Occipital lobe (tissue), 2 donors: ENCODE results near the gene POGZ. TPM values are rescaled to one million over a fixed set of nuclear protein-coding genes. Genes with fewer than 3 reads are reported as not detected.
A peak's percentile ranks its signal among the peaks of the same experiment; 100 is the strongest.

ENCODE experiments used
- DNase-seq: peaks from one replicate; lab custom pipeline; 2025; lab: John Stamatoyannopoulos, UW
- total RNA-seq: library from RNA; depleted of rRNA; stranded (reverse); fragments of >200 nt; gene quantifications from one replicate; pipeline ENCODE4 v1.2.3, GENCODE V29; 2014

The POGZ gene
- total RNA-seq = 37.3 TPM

DNA sequence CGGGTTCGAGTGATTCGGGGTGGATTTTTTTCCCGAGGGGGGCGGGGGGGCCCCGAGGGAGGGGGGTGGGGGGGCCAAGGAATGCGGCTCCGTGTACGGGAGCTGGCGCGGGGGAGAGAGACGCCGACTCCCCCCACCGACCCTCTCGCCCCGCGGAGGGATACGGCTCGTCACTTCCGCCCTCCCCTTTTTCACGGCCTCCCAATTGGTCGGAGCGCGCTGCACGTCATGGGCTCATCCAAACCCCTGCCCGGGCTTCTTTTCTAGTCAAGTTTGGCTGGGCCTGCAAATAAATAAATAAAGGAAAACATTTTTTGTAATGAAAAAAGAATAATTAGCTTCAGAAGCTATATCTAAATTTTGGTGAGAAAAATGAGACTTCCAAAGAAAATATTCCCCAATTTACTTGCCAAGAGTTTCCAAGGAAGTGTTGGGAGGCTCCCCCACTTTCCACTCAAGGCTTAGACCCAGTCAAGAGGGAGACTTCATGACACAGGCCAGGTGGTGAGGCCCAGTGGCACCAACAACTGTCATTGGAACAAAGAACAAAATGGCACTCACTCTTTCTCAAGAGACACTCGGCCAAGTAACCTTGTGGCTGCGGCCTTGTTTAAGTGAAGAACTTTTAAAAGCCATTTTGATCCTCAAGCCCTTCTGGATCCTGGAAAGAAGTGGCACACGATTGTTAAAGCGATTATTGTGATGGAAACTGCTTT is at the start of gene POGZ:
Gene POGZ (minus strand): TSS at position 164 of the 716 bp plus-strand sequence. CDS start 17,290 bp downstream, outside the sequence.
- peak; percentile 93 for DNase-seq

DNA sequence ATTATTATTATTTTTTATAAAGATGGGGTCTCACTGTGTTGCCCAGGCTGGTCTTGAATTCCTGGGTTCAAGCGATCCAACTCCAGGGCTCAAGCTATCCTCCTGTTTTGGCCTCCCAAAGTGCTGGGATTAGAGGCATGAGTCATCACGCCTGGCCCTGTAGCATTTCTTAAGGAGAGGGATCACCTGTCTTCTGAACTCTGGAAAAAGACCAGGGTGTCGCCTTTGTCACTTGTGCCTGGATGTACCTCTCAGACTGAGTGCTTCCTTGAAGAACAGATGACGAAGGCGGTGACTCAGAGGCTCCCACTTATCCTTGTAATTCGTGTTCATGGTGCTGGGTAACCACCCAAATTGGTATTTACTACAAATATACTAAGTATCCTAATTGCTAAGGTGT is 49.5 kb upstream of the POGZ start:
- DNase-seq = no peak

GRCh38 chr1:151504759-151505158 is 45.5 kb upstream of the POGZ start:
- no peak for DNase-seq

DNA sequence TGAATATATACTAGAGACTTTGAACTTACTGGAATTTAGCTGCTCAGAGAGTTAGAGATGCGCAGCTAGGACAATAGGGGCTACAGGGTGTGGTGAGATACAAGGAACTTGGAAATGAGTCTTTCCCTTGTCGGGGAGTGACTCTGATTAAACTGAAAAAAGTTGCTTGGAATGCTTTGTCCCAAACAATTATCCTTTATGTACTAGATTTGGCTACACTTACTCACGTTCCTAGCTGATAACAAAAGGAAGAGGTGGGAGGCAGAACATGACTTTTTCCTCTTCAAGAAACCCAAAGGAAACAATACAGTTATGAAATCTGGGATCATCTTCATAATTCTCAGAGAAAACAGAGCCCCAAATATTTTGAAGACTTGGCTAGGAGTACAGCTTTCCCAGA is 45.0 kb upstream of the POGZ start:
- no peak for DNase-seq

DNA sequence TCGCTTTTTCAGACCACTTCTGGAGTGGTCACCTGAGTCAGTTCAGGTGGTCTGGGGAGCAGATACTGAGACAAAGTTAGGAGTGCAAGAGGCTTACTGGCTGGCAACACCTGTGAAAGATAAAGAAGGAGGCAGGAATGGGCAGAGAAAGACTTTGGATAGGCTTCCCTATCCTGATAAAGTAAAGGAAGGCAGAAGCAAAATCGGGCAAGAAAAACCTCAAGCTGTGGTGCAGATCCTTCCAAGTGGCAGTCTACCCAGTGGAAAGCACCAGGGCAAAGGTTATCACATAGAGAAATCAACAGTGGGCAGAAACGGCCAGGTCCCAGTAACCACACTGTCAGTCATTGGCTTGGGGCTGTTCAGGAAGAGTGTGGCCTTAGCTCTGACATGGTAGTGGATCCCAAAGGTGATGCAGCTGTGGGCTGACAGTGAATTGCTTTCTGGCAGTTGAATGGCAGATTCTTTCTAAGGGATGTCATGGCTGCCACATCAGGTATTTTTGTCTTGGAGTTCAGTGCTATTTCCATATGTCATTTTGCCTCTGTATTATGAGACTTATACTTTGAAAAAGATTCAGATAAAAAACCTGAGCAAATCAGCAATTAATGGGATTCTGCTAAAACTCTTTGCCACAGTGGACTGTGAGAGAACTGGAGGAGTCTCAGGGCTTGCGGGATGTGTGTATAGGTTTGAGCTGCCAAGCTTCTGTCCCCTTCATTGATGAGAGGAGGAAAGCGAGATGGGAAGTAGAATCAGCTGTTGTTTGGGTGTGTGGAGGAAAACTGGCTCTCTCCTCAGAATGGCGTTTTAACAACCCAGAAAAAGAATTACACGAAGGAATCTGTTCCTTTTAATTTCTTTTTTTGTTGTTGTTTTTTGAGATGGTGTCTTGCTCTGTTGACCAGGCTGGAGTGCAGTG is 43.8 kb upstream of the POGZ start:
- no peak for DNase-seq

- no peak for DNase-seq
These were observed 42.9 kb upstream of the POGZ start for GRCh38 chr1:151502035-151502700.

DNA sequence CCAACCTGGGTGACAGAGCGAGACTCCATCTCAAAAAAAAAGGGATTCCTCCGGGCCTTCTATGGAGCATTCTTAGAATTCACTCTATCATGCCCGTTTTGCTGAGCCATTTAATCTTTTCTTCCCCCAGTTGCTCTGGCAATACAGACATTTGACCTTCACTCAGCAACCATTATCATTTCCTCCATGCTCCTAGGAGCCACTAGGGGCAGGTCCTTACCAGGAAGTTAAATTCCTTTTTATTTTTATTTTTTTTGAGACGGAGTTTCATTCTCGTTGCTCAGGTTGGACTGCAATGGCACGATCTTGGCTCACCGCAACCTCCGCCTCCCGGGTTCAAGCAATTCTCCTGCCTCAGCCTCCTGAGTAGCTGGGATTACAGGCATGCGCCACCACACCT is 42.2 kb upstream of the POGZ start:
- no peak for DNase-seq

DNA sequence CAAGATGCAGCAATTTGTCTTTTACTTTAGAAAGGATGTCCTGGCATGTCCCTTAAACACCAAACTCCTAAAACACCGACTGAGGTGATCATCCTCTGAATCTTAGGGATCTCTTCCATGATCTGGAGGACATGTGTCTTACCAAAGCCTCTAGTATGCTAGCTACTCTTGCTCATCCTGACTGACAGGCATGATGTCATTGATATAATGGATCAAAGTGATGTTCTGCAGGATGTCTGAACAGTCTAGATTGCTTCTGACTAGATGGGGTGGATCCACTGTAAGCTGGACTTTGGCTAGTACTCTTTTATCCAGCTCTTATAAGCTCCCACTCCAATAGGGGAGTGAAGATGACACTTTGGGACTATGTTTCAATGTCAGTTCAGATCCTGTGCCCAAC is 40.6 kb upstream of the POGZ start:
- DNase-seq = no peak

- DNase-seq = no peak
These were observed 40.1 kb upstream of the POGZ start for GRCh38 chr1:151499365-151499764.

GRCh38 chr1:151495316-151495715 is 36.0 kb upstream of the POGZ start:
- DNase-seq = no peak

GRCh38 chr1:151494741-151495281 is 35.5 kb upstream of the POGZ start:
- peak; percentile 5 for DNase-seq

DNA sequence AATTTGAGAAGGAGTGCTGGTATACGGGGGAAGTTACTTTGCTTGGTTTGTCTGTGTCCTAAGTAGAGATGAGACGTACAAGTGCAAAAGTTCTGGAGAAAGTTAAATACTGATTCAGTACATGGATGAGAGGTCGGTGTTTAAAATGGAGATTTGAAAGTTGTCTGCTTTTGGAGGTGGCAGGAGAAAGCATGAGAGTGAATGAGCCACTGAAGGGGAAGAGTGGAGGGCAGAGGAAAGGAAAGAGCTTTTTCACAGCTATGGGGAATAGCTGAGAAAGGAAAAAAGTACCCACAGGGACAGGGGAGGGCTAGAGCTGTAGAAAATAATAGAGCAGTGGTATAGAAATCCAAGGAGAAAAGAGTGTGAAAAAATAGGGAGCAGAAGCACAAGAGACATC is 33.7 kb upstream of the POGZ start:
- no peak for DNase-seq

- DNase-seq = no peak
These were observed 32.8 kb upstream of the POGZ start for GRCh38 chr1:151492120-151492519.

DNA sequence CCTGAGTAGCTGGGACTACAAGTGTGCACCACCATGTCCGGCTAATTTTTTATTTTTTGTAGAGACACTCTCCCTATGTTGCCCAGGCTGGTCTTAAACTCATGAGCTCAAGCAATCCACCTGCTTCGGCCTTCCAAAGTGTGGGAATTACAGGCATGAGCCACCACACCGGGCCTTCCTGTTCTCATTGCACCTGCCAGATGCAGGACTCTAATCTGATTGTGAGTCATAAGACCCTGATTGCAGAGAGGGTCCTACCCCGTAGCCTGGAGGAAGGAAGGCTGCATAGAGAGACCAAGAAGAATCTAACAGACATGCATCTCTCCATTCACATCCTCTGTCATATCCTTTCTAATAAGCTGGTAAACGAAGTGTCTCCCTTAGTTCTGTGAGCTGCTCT is 32.3 kb upstream of the POGZ start:
- DNase-seq = no peak

- no peak for DNase-seq
These were observed 27.3 kb upstream of the POGZ start for GRCh38 chr1:151486557-151486956.

DNA sequence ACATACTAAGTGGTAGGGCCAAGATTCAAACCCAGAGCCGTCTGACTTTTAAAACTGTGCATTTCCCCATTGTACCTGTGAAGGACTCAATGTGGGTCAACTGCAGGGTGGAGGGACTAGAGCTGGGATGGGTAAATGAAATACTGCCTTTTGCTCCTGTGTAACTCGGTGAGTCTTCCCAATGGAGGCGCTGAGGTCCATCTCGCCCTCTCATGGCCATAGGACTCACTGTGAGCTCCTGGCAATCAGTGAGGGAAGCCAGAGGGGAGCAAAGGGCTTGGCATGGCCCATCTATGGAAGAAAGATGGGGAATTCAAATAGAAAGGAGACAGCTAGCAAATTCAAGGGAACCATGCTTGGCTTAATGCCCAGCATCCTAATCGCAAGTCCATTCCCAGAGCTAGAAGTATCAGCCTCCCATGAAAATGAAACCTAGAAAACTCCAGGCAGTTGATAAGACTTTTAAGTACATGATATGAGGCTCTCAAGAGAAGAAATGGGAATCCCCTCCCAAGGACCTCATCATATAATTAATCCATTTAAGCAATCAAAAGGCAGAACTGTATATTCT is 26.5 kb upstream of the POGZ start:
- no peak for DNase-seq

DNA sequence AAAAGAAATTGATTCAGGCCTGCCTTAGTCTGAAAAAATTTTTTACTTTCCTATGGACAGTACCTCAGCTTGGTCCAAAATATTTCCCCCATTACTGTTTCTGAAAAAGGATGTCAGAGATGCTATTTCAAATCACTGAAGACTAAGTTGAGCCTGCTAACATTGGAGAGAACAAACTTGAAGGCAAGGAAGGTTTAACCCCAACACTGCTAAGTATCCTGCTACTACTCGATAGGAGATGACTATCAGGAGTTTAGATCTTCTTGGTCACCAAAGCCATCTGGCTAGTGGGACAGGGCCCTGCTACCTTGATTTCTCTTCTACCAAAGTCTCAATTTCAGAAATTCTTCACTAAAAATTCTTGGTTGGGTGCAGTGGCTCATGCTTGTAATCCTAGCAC is 22.7 kb upstream of the POGZ start:
- DNase-seq = no peak

DNA sequence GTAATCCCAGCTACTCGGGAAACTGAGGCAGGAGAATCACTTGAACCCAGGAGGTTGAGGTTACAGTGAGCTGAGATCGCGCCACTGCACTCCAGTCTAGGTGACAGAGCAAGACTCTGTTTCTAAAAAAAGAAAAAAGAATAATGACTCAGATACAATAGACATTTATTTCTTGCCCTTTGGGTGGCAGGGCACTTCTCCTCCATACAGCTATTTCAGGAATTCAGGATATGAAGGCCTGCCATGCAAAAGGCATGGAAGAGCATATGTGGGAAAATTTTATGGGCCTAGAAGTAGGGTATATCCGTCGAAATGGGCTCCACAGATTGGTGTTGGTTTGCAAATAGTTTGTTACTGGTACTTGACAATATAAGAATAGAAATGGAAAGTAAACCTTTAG is 20.2 kb upstream of the POGZ start:
- no peak for DNase-seq

- no peak for DNase-seq
These were observed 19.6 kb upstream of the POGZ start for GRCh38 chr1:151478923-151479322.

GRCh38 chr1:151478140-151478812 is 19.0 kb upstream of the POGZ start:
- no peak for DNase-seq

DNA sequence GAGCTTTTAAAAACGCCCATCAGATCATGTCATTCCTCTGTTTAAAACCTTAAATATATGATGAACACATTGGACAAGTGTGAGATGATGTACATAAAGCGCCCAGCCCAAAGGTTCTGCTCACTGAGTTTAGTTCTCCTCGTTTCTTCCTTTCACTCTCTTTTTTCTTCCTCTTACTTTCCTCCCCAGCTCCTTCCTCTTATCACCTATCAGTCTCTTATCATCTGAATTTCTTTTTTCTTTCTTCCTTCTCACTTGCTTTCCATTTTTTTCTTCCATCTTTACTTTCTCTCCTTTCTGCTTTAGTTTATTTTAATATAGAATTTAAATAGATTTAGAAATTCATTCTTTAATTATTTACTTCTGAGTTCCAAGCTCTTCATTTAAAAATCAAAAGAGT is 17.8 kb upstream of the POGZ start:
- no peak for DNase-seq
